Stimulated activated CD4-positive, alpha-beta T cell treated with anti-CD3 and anti-CD28 coated beads, Interleukin-1b, Interleukin-23, amount 100 ng/mL, for 48 hours (primary cell): Measurements from ENCODE around the gene DUSP7.

Experiments used
- DNase-seq: peaks from one replicate; pipeline ENCODE4 v3.0.0-alpha.2; 2020

Gene DUSP7

GRCh38 chr3:52086461-52086860, 30.1 kb upstream of the DUSP7 start:
- DNase-seq: no peak

- DNase-seq: no peak
Measured at GRCh38 chr3:52085681-52086282, 29.4 kb upstream of the DUSP7 start.

- no peak for DNase-seq
Measured at GRCh38 chr3:52084954-52085680, 28.7 kb upstream of the DUSP7 start.

GRCh38 chr3:52084216-52084945, 28.0 kb upstream of the DUSP7 start:
- DNase-seq: no peak

- no peak for DNase-seq
Measured at GRCh38 chr3:52083556-52084087, 27.3 kb upstream of the DUSP7 start.

DNA sequence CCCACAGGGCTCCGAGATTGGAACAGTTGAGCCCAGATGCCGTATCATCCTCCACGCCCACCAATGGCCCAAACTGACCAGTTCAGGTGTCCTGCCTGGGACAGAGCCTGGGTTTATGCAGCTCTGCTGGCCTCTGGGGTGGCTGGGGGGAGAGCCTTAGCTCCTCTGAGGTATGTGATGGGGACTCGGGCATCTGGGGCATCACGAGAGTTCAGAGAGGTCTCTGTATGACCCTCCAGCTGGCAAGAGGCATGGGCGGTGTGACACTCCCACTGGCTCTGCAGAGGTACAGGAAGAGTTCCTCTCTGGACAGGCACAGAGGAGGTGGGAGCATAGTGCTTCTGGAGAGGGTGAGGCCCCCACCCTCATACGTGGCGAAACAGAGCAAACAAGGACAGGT, 26.6 kb upstream of the DUSP7 start:
- DNase-seq: no peak

- DNase-seq: no peak
Measured at GRCh38 chr3:52080830-52081719, 24.7 kb upstream of the DUSP7 start.

DNA sequence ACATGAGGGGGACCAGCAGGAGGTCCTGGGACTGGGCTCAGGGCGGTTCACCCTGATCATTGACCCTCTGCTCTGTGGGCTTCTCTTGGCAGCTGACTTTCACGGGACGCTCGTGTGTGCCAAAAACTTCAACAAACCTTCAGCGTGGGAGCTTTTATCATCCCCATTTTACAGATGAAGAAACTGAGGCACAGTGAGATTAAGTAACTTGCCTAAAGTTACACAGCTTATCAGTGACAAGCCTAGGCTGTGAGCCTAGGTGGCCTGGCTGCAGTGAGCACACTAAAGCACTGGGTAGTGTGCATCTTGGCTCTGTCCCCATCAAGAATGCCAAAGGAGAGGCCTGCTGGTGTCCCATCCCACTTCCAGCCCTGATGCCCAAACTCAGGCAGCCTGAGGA, 23.6 kb upstream of the DUSP7 start:
- no peak for DNase-seq

- DNase-seq: no peak
Measured at GRCh38 chr3:52078781-52079560, 22.6 kb upstream of the DUSP7 start.

DNA sequence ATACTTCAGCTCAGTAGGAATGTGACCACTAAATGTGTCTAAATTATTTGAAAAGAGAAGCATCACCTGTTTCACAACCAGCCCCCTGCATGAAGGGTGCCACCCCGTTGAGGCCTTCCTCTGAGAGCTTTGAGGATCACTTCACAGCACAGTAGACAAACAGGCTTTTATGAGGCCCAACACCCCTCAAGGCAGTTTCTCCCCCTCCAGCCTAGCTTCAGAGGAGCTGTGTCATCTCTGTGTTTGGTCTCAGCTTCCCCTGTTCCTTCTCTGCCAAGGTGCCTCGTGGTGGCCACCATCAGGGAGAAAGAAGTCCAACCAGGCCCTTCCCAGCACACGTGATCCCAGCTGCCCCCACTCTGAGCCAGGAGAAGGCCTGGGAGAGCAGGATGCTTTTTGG, 21.6 kb upstream of the DUSP7 start:
- no peak for DNase-seq

DNA sequence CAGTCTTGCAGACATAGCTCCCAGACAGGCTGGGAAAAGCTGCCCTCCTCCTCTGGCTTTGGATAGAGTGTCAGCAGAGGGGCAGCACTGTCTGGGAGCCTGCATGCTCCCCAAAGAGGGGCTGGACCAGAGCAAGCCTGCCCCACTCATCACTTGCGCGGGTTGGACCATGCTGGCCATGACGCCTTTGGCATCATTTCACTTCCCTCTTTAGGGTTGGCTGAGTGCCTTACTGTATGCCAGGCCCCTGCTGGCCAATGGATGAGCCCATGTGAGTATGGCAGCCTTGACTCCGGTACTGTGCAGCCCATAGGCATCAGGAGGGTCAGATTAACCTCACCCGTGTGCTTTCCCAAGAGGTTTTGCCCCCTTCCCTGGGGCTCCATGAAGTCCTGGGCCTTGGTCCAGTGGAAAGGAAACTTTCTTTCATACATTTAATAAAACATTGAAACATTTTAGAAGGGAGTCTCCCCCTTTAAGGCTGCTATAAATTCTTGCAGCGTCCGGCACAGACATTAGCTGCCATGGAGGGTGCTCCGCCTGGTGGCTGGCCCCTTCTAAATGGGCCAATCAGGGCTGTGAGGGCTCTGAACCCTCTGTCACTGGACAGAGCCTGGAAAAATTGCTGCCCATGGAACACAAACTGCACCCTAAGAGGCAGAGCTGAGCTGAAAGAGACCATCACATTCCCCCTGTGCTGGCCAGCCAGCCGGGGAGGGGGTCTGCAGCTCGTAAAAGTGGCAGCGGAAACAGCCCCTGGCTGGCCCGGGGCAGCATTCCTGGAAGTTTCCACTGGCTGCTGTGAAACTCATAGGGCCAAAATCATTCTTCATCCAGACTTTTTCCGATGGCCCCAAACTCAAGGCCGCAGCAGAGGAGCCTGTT, 20.8 kb upstream of the DUSP7 start:
- no peak for DNase-seq

- no peak for DNase-seq
Measured at GRCh38 chr3:52073490-52073889, 17.1 kb upstream of the DUSP7 start.

GRCh38 chr3:52072471-52072870, 16.1 kb upstream of the DUSP7 start:
- DNase-seq: no peak

- no peak for DNase-seq
Measured at GRCh38 chr3:52072020-52072419, 15.6 kb upstream of the DUSP7 start.

DNA sequence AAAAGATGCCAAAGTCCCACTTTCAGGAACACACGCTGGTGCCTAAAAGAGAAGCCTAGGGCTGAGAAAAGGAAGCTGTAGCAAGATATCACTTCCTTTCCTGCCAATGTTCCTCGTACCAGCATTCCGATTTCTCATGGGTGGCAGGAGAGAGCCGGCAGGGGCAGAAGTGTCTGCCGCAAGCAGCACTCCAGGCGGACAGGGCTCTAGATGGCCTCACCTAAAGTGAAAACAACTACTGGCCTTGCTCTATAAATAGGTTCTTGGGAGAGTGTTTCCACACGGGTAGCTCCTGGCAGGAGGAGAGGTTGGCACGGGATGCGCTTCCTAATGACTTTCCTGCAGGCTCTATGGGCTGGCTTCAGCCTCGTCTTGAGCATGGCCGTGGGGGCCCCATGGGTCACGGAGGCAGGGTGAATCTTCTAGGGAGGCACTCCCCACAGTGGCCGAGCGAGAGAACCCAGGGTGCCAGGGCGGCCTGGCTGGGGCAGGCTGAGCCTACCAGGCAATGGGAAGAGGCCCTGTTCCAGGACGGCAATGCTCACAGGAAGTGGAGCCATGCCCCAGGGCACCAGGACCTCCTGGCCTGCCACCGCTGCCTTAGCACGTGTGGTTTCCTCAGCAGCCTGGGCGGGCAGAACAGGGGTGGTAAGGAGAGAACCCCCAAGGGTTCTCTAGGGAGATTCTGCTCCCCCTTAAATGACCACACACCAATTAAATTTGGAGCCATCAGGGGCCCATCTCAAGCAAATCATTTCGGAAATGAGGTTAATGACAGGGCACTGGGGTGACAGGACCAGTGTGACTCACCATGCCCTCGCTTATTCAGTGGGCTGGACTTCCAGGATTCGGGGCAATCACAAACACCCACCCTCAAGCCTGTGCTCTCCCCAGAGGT, 14.6 kb upstream of the DUSP7 start:
- DNase-seq: no peak

- DNase-seq: no peak
Measured at GRCh38 chr3:52069855-52070254, 13.5 kb upstream of the DUSP7 start.

DNA sequence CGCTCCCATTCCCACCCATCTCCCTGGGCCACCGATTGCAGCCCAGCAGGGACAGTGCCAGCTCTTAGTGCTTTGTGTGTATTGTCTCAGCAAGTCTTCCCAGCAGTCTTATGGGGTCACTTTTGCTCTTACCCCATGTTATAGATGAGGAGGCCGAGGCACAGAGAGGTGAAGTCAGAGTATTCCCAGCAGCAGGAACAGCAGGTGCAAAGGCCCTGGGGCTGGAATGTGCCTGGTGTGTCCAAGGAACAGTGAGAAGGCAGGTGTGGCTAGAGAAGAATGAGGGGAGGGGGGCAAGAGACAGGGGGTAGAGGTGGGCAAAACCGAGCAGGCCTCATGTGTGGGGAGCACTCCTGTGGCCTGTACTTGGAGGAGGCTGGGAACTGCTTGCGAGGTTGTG, 12.8 kb upstream of the DUSP7 start:
- DNase-seq: no peak

DNA sequence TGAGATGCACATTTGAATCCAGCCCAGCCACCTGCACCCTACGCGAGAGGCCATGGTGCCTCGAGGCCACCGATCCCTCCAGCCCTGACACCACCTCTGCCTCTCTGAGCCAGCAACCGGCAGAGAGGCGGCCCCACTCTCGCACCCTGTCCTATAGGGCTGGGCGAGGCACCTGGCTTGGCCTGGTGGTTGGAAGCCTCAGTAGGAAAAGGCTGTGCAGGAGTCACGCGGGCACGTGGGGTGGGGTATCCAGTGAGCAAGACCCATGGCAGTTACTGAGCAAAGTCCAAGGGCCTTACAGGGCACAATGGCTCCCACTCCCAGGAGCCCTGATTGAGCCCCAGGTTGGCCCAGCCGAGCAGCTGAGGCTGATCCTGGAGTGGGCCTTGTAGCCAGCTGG, 12.4 kb upstream of the DUSP7 start:
- no peak for DNase-seq

DNA sequence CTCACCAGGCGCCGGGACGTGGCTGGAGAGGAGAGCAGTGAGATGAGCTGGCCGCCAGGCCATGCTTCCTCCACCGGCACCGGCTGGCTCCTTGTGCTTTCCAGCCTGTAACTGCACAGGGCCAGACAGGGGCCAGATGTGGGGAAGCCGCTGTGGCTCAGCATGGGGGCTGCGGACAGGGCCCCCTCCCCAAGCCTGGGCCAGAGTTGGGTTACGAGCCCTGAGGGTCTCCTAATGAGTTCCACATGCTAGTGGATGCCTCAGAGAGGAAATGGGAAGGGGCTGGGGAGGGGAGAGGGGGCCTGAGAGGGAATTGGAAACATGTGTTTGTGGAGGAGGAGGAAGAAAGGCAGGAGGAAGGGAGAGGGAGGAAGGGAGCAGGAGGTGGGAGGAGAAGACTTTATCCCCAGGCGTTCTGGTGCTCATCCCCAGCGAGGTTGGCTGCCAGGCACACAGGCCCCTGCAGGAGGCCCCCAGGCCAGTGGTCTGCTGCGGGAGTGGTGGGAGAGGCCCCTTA, 11.7 kb upstream of the DUSP7 start:
- no peak for DNase-seq

- no peak for DNase-seq
Measured at GRCh38 chr3:52067526-52067925, 11.2 kb upstream of the DUSP7 start.
